Large intestine (tissue), 3 donors: Measurements from ENCODE around the gene TMCC3. TPM values are rescaled to one million over a fixed set of nuclear protein-coding genes. Genes with fewer than 3 reads are reported as not detected.
A peak's percentile ranks its signal among the peaks of the same experiment; 100 is the strongest.

Experiments used
- DNase-seq, 2 donors: peaks; one replicate each; pipeline versions ENCODE4 v3.0.0 to v3.0.0-alpha.2; 2013
- H3K27ac ChIP-seq: one replicate; pipeline ENCODE4 v1.5.1; 2013; ENCODE audit warnings: low read length
- H3K27me3 ChIP-seq: 2 replicates; pipeline ENCODE4 v1.6.1; 2013; ENCODE audit warnings: low read length; ENCODE audit not compliant: control insufficient read depth, insufficient read depth
- H3K36me3 ChIP-seq: 2 replicates; pipeline ENCODE4 v1.6.1; 2013; ENCODE audit warnings: low read length; ENCODE audit not compliant: control insufficient read depth, insufficient read depth
- H3K4me1 ChIP-seq: one replicate; pipeline ENCODE4 v1.6.1; 2013; ENCODE audit warnings: low read length; ENCODE audit not compliant: control insufficient read depth, insufficient read depth
- H3K4me3 ChIP-seq: one replicate; pipeline ENCODE4 v1.5.1; 2013; ENCODE audit warnings: low read length
- H3K9me3 ChIP-seq: one replicate; pipeline ENCODE4 v1.6.1; 2013; ENCODE audit warnings: mild to moderate bottlenecking, low read depth, low read length, moderate library complexity; ENCODE audit not compliant: control insufficient read depth
- WGBS: methylation state at CpG from one replicate; pipeline ENCODE4 v1.1.5; 2013; ENCODE audit warnings: low lambda C conversion rate; ENCODE audit not compliant: insufficient coverage; 5-methylcytosine and 5-hydroxymethylcytosine counted together
- polyA plus RNA-seq: library from polyadenylated mRNA; unstranded; fragments of 120-200 nt; gene quantifications from one replicate; pipeline ENCODE4 v1.2.1, GENCODE V29; 2013

The TMCC3 gene
- polyA plus RNA-seq, 1 donor: 24.3 TPM

DNA sequence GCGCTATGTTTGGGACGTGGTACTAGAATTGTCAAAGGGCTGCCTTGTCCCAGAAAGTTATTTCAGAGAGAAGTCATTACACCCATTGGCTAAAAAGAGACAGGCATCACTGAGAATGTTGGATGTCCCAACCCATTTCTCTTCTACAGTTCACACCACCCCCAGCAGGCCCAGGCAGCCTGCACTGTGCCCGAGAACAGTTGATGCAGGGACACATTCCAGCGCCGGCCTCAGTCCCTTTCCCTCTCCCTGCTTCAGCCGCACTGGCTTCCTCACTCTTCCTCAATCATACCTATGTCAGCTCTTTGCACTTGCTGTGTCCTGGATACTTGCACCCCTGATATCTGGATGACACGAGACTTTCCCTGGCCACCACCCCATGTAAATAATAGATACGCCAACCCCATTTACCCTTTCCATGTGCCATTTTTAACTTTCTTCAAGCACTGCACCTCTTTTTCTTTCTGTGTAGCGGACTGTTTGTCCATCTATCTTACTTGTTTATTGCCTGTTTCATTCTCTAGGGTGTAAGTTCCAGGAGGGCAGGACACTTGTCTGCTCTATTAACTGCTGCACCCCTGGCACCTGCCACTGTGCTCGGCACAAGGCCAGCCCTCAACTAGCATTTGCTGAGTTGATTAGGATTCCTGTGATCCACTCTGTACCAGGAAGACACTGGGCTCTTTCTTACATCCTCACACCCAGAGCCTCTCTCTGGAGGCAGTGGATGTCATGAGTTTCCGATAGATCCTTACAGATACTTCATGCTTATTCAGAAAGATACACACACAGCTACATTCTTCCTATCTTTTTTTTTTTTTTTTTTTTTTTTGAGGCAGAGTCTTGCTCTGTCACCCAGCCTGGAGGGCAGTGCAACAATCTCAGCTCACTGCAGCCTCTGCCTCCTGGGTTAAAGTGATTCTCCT, 114.1 kb downstream of the TMCC3 start:
- DNase-seq: no peak
- H3K9me3 ChIP-seq: no peaks in the 10 kb centered on the region
- no peak overlapping the region for H3K27ac ChIP-seq
- peaks cover 9% of the 10 kb centered on the region for H3K4me1 ChIP-seq
- 86% methylated on average over 4 of the region's 11 CpGs for WGBS
- H3K36me3 ChIP-seq: no peaks in the 10 kb centered on the region
- no peaks in the 10 kb centered on the region for H3K27me3 ChIP-seq
- no peak overlapping the region for H3K4me3 ChIP-seq

DNA sequence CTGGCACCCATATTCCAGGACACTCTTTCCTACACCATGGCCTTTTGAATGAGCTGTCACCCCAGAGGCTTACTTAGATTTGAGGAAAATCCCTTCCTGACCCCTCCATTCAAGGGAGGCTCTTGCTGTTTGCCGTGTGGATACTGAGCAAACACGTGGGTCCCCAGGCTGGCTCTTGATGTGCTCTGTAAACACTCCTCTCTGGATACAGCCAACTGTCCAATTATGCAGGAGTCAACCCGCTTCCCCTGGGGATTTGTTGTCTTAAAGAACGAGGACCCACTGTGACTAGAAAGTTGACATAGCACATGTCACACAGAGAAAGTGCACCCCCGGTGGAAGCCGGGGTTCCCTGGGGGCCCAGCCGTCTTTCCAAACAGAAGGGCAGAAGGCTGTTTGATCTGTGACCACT, 114.8 kb downstream of the TMCC3 start:
- DNase-seq: no peak
- Histone ChIP-seq H3K27ac (no peak overlapping the region), H3K4me3 (no peak overlapping the region), H3K4me1 (peaks cover 9% of the 10 kb centered on the region), H3K36me3 (no peaks in the 10 kb centered on the region), H3K27me3 (no peaks in the 10 kb centered on the region), H3K9me3 (no peaks in the 10 kb centered on the region)
- no CpG with 5 or more reads among the region's 7 CpGs for WGBS

DNA sequence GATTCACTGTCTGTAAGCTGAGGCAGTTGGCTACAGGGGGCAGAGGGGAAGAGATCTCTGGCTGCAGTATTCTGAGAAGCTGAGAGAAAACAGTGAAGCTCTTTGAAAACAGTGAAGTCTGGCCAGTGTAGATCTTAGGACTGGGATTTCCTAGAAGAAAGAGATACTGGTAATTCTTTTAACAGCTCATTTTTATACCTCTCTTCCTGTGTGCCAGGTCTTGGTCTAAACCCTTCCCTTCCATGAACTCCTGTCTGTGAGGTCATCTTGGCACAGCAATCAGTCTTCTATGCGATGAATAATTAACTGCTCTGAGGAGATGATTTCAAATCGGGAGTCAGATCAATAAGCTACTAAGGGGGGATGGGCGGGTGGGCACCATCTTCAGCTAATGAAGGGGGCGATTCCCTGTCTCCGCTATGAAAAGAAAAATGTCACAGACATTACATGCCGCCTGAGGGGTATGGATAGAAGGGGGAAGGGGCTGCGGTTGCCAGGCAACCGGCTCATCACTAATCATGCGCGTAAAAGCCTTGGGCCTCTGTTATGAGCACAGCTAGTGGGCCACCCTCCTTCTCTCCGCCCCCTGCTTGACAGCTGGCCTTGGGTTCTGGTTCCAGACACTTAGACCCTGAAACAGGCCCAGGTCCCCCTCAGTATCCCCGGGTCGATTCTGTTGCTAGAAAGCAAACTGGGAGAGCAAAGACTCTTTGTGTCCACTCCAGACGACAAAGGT, 115.4 kb downstream of the TMCC3 start:
- WGBS: no CpG with 5 or more reads among the region's 14 CpGs

DNA sequence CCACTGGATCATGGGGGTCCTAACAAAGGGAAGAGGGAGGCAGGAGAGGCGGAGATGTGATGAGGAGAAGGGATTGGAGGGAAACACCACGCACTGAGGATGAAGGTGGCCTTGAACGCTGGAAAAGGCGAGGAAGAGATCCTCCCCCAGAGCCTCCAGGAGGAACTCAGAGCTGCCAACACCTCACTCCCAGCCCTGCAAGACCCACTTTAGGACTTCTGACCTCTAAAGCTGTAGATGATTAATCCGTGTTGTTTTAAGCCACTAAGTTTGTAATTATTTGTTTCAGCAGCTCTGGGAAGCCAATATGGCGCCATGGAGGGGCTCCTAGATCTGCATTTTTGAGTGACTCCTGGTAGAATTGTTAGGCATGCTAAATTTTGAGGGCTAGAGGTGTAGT, 116.1 kb downstream of the TMCC3 start:
- H3K4me3 ChIP-seq: no peak overlapping the region
- peak in 1 of 2 donors; percentile 26 for DNase-seq

More for the DNA sequence above, 115.4 kb downstream of the TMCC3 start:
- no peaks in the 10 kb centered on the region for H3K36me3 ChIP-seq
- peaks cover 9% of the 10 kb centered on the region for H3K4me1 ChIP-seq
- H3K27me3 ChIP-seq: no peaks in the 10 kb centered on the region
- H3K4me3 ChIP-seq: no peak overlapping the region
- H3K9me3 ChIP-seq: no peaks in the 10 kb centered on the region
- H3K27ac ChIP-seq: no peak overlapping the region
- DNase-seq: peak in 1 of 2 donors; percentile 23

DNA sequence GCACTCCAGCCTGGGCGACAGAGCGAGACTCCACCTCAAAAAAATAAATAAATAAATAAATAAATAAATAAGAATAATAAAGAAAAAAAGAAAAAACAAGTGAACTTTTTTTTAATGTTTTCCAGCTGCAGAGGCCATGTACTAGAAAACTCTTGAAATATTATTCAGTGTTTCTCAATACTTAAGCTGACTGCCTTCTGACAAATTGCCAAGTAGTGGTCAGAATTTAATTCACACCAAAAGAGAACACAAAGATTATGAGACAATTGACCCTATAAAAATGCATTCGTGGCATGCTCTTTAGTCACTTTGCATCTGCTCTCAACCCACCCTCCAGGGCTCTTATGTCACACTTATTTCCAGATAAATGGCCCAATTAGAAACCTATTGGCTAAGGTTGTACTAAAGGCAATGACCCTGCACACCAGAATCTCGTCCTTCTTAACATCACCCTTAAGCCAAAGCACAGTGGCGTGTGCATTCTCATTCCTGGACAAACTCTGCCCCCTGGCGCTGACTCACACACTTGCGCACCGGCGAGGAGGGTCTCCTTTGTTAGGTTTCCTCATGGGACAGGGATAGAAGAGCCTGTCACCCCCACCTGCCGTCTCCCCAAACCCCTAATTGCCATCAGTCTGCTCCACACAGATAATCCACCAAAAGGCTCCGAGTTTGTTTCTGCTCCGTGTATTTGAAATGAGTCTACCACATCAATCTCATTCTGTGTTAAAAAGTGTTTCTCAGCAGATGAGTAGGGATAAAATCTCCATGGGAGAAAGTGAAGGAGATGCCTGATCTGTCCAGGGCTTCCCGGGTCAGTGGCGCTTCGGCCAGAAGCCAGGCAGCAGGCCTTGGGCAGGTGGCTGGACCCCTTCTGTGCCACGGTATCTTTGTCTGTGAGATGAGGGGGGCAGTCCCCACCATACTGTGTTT, 117.6 kb downstream of the TMCC3 start:
- Histone ChIP-seq H3K27ac (no peak overlapping the region), H3K4me1 (peaks cover 9% of the 10 kb centered on the region), H3K9me3 (no peaks in the 10 kb centered on the region), H3K36me3 (no peaks in the 10 kb centered on the region), H3K4me3 (no peak overlapping the region), H3K27me3 (no peaks in the 10 kb centered on the region)
- no CpG with 5 or more reads among the region's 16 CpGs for WGBS
- DNase-seq: peak; percentile 40 to 57

More for the DNA sequence above, 116.1 kb downstream of the TMCC3 start:
- Histone ChIP-seq H3K27ac (no peak overlapping the region), H3K4me1 (peaks cover 9% of the 10 kb centered on the region), H3K27me3 (no peaks in the 10 kb centered on the region), H3K9me3 (no peaks in the 10 kb centered on the region), H3K36me3 (no peaks in the 10 kb centered on the region)
- whole genome bisulfite sequencing: no CpG with 5 or more reads among the region's 6 CpGs

DNA sequence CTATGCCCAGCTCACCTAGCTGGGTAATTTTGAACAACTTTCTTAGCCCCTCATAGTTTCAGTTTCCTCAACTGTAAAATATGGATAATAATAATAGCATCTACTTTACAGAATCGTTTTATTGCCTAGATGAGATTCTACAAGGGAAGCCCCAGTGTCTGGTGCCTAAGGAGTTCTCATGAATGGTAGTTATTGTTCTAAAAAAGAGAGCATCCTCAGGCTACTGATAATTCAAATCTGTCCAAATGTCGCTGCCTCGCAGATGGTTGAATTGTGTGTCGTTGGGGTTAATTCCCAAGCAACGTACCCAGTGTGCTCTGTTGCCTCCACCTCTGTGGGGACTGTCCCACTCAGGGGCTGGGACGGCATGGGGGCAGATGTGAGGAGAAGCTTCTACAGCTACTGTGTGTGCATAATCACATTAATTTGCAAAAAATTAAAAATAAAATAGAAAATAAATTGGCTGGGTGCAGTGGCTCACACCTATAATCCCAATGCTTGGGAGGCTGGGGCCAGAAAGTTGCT, 119.1 kb downstream of the TMCC3 start:
- Histone ChIP-seq H3K27me3 (no peaks in the 10 kb centered on the region), H3K4me1 (peaks cover 9% of the 10 kb centered on the region), H3K9me3 (no peaks in the 10 kb centered on the region), H3K36me3 (no peaks in the 10 kb centered on the region), H3K4me3 (no peak overlapping the region), H3K27ac (no peak overlapping the region)
- no peak for DNase-seq
- no CpG with 5 or more reads among the region's 6 CpGs for WGBS

DNA sequence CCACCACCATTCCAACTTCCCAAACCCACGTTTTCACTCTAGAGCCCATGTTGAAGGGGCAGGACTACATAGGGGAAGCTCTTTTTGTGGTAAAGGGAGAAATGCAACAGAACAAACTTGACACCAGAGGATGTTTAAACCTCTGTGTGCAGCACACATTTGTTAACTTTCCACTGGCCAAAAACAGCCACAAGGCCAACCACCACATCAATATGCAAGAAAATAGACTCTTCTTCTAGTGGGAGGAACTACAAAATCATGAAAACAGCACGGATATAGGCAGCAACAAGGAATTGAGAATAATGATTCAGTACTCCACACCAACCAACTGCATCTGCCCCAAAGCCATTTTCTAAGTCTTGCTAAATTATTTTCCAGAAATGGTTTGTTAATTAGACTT, 124.4 kb downstream of the TMCC3 start:
- DNase-seq: no peak
- no peak overlapping the region for H3K27ac ChIP-seq
- no peaks in the 10 kb centered on the region for H3K36me3 ChIP-seq
- H3K4me1 ChIP-seq: no peaks in the 10 kb centered on the region
- H3K4me3 ChIP-seq: no peak overlapping the region
- H3K27me3 ChIP-seq: no peaks in the 10 kb centered on the region
- H3K9me3 ChIP-seq: no peaks in the 10 kb centered on the region
- WGBS: no CpG with 5 or more reads among the region's 2 CpGs

Other genes starting within 250 kb of the TMCC3 start
- 20.3 TPM for gene CEP83, start 190.7 kb downstream of the TMCC3 start, polyA plus RNA-seq